DOHH2 (cell line): ENCODE data around the gene TMEM95.

Experiments
- CTCF ChIP-seq: fragments of 200-600 bp; sonication (generic); IDR thresholded peaks from one replicate; pipeline ENCODE4 v1.5.1; 2014; ENCODE audit warnings: antibody characterized with exemption, mild to moderate bottlenecking, low read depth, low read length; ENCODE audit not compliant: poor library complexity, severe bottlenecking
- EZH2phosphoT487 ChIP-seq: fragments of 200-600 bp; sonication (generic); IDR thresholded peaks from 2 replicates; pipeline ENCODE4 v1.6.1; 2017; ENCODE audit warnings: borderline replicate concordance, mild to moderate bottlenecking, antibody characterized with exemption, low read length, moderate library complexity, mixed read lengths

DNA sequence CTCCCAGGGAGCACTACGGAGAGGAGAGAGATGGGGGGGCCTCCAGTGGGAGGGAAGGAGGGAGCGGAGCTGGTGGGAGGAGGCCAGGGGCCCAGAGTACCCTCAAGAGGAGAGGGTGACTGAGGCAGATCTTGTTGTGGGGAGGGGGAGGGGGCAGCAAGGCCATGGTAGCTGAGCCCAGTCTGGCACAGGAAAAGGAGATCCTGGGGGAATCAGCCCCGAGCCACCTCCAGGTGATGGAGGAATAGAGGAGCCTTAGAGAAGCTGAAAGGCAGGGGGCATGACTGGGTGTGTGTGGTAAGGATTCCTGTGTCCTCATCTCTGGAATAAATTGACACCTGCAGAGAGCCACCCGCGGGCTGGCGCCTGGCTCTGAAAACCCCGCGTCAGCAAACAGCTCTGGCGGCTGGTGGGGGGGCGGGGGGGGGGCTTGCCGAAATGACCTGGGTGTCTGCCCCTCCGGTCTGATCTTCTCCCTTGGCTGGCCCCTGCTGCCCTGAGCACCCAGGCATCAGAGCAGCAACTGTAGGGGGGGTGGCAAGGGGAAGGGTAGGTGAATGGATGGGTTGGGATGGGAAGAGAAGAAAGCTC lies 51.4 kb downstream of the TMEM95 start:
- TF ChIP-seq CTCF (no peak), EZH2phosphoT487 (no peak)
